Measurements from ENCODE around the gene SKIC3. TPM values are rescaled to one million over a fixed set of nuclear protein-coding genes. Genes with fewer than 3 reads are reported as not detected.
A peak's percentile ranks its signal among the peaks of the same experiment; 100 is the strongest.

The SKIC3 gene
- total and polyA plus RNA-seq, 10 of the 15 experiments (the other 5 are each of a cell fraction or from before 2014, with no cell fraction given), result 23.6 to 73.7 (median 55.6) TPM

- ChIA-PET SMC1A (ENCODE audit: uncharacterized antibody, unreplicated experiment) (no interaction called here), RAD21 (ENCODE audit: unreplicated experiment) (no interaction called here), CTCF (no interaction called here), POLR2A (no interaction called here)
- intact Hi-C loops (cut with micrococcal nuclease; ENCODE audit: unreplicated experiment) (no loop called here), in situ Hi-C loops (cut with MboI) (no loop called here)
- ATAC-seq (no peak), DNase-seq (ENCODE audit: low read depth, low spot score) (no peak), FAIRE-seq (peak; percentile 73)
- Histone ChIP-seq H3K27ac (ENCODE audit: control insufficient read depth, insufficient read depth) (no peak overlapping the region), H2AFZ (ENCODE audit: control insufficient read depth, low read depth, low read length) (no peak overlapping the region), H3K27me3 (replicated peaks in 1 of 2; ENCODE audit: control insufficient read depth in 2 of 2, insufficient read depth in 2 of 2, low read length in 1 of 2) (no peaks in the 10 kb centered on the region), H3K4me3 (no peak overlapping the region), H3K4me2 (ENCODE audit: control insufficient read depth, insufficient read depth) (no peak overlapping the region; the same call in 1 of the 2 replicates), H3K4me1 (ENCODE audit: control insufficient read depth, insufficient read depth, low read length) (no peaks in the 10 kb centered on the region), H3K9ac (ENCODE audit: control insufficient read depth, insufficient read depth, low read length) (no peak overlapping the region), H3K36me3 (ENCODE audit: control insufficient read depth in 2 of 2, insufficient read depth in 2 of 2, low read length in 1 of 2) (peaks cover 0 to 3% of the 10 kb centered on the region in 2 experiments; a peak in 1 of 4 replicates), H3K79me2 (ENCODE audit: control insufficient read depth, insufficient read depth, low read length) (peaks cover 11% of the 10 kb centered on the region), H3K9me3 (replicated peaks; ENCODE audit: control insufficient read depth, insufficient read depth, low read length) (no peaks in the 10 kb centered on the region; the same call in 2 of the 3 replicates), H4K20me1 (ENCODE audit: control insufficient read depth, insufficient read depth) (no peaks in the 10 kb centered on the region)
- BruUV-seq (replicated peaks), result no TSS peak
- TF ChIP-seq HCFC1 (IDR thresholded peaks at IDR 0.05; ENCODE audit: low read length) (no peak), NFIC (IDR thresholded peaks at IDR 0.05; ENCODE audit: low read depth, low read length) (no peak), NR2C2 (IDR thresholded peaks at IDR 0.05; ENCODE audit: borderline replicate concordance, control insufficient read depth, insufficient read length, low read depth) (no peak), ZSCAN29 (IDR thresholded peaks at IDR 0.05) (no peak), EZH2 (IDR thresholded peaks at IDR 0.05; ENCODE audit: borderline replicate concordance, control insufficient read depth, low read depth, low read length) (no peak), SUPT20H (IDR thresholded peaks at IDR 0.05; ENCODE audit: borderline replicate concordance, control insufficient read depth, low read depth, low read length) (no peak), BACH1 (IDR thresholded peaks at IDR 0.05; ENCODE audit: borderline replicate concordance) (no peak), POLR2AphosphoS2 (IDR thresholded peaks at IDR 0.05; ENCODE audit: low read depth, low read length) (no peak), PBX3 (IDR thresholded peaks at IDR 0.05; ENCODE audit: insufficient replicate concordance, low read depth, low read length) (no peak), ZNF274 (IDR thresholded peaks at IDR 0.05; ENCODE audit: insufficient read depth, insufficient read length) (no peak), MLLT1 (IDR thresholded peaks at IDR 0.05) (no peak), SMAD1 (IDR thresholded peaks at IDR 0.05; ENCODE audit: low read depth, partially characterized antibody) (no peak), BMI1 (IDR thresholded peaks at IDR 0.05; ENCODE audit: borderline replicate concordance) (no peak), ZNF687 (IDR thresholded peaks at IDR 0.05) (no peak), IKZF1 (conservative IDR thresholded peaks at IDR 0.05) (no peak), IRF3 (IDR thresholded peaks at IDR 0.05) (no peak), PAX8 (IDR thresholded peaks at IDR 0.05) (no peak), FOS (IDR thresholded peaks at IDR 0.05; ENCODE audit: borderline replicate concordance, extremely low read depth, insufficient read length) (no peak), SUZ12 (IDR thresholded peaks at IDR 0.05; ENCODE audit: unreplicated experiment) (no peak)
Observed at GRCh38 chr5:95549030-95549429, 5.7 kb downstream of the SKIC3 start.
